Neural cell (in vitro differentiated cells): ENCODE results near the gene ARNT2. TPM values are rescaled to one million over a fixed set of nuclear protein-coding genes. Genes with fewer than 3 reads are reported as not detected.

ENCODE experiments used
- H2AFZ ChIP-seq: fragments of 200-600, 300-800 bp; sonication (generic), shearing (Covaris generic); 2 replicates; pipeline ENCODE4 v1.6.0; 2014; ENCODE audit warnings: low read depth, mild to moderate bottlenecking, antibody characterized with exemption, low read length, moderate library complexity
- H3F3A ChIP-seq: fragments of 200-600 bp; shearing (Covaris generic); 2 replicates; pipeline ENCODE4 v1.6.1; 2016; ENCODE audit warnings: mild to moderate bottlenecking, moderate library complexity, mixed read lengths, antibody characterized with exemption, low read length; ENCODE audit not compliant: insufficient read depth, poor library complexity, severe bottlenecking
- H3K27ac ChIP-seq: fragments of 200-600, 300-800 bp; sonication (generic), shearing (Covaris generic); 2 replicates; pipeline ENCODE4 v1.5.1; 2014; ENCODE audit warnings: mild to moderate bottlenecking, low read length, moderate library complexity
- H3K27me3 ChIP-seq: fragments of 300-800, 200-600 bp; sonication (generic), shearing (Covaris generic); 2 replicates; pipeline ENCODE4 v1.6.0; 2014; ENCODE audit warnings: mild to moderate bottlenecking, low read depth, low read length, moderate library complexity; ENCODE audit not compliant: insufficient read depth
- H3K36me3 ChIP-seq: fragments of 300-800, 200-600 bp; sonication (generic), shearing (Covaris generic); 2 replicates; pipeline ENCODE4 v1.5.1; 2014; ENCODE audit warnings: mild to moderate bottlenecking, antibody characterized with exemption, low read length, moderate library complexity; ENCODE audit not compliant: insufficient read depth
- H3K4me2 ChIP-seq: fragments of 300-800, 200-600 bp; sonication (generic), shearing (Covaris generic); 2 replicates; pipeline ENCODE4 v1.6.0; 2014; ENCODE audit warnings: mild to moderate bottlenecking, low read length
- H3K4me3 ChIP-seq: fragments of 300-800, 200-600 bp; sonication (generic), shearing (Covaris generic); 2 replicates; pipeline ENCODE4 v1.5.1; 2014; ENCODE audit warnings: mild to moderate bottlenecking, low read length, moderate library complexity
- H3K79me2 ChIP-seq: fragments of 200-600 bp; shearing (Covaris generic); replicated peaks from 2 replicates; pipeline ENCODE4 v1.6.0; 2014; ENCODE audit warnings: mild to moderate bottlenecking, low read length, moderate library complexity; ENCODE audit not compliant: insufficient read depth
- H3K9ac ChIP-seq: fragments of 300-800, 200-600 bp; sonication (generic), shearing (Covaris generic); 2 replicates; pipeline ENCODE4 v1.6.1; 2016; ENCODE audit warnings: mild to moderate bottlenecking, low read length, mixed read lengths
- H3K9me2 ChIP-seq: fragments of 200-600 bp; shearing (Covaris generic); 2 replicates; pipeline ENCODE4 v1.6.1; 2016; ENCODE audit warnings: mild to moderate bottlenecking, low read length, mixed read lengths; ENCODE audit not compliant: insufficient read depth
- H3K9me3 ChIP-seq: fragments of 200-600, 300-800 bp; sonication (generic), shearing (Covaris generic); 2 replicates; pipeline ENCODE4 v1.6.1; 2016; ENCODE audit warnings: mild to moderate bottlenecking, mixed run types, low read length, moderate library complexity, mixed read lengths
- H4K20me1 ChIP-seq: fragments of 200-600 bp; shearing (Covaris generic); 2 replicates; pipeline ENCODE4 v1.6.1; 2016; ENCODE audit warnings: mild to moderate bottlenecking, mixed run types; ENCODE audit not compliant: insufficient read depth
- EP300 ChIP-seq: fragments of 450-650 bp; conservative IDR thresholded peaks from 2 replicates; pipeline ENCODE4 v1.6.1; 2014; ENCODE audit warnings: antibody characterized with exemption, mild to moderate bottlenecking, moderate library complexity; ENCODE audit not compliant: poor library complexity, severe bottlenecking
- EZH2 ChIP-seq: fragments of 200-600, 300-800 bp; shearing (Covaris generic), sonication (generic); IDR thresholded peaks from 2 replicates; pipeline ENCODE4 v1.6.1; 2014; ENCODE audit warnings: antibody characterized with exemption, low read length, borderline replicate concordance, mild to moderate bottlenecking; ENCODE audit not compliant: insufficient read depth, poor library complexity, severe bottlenecking
- MXI1 ChIP-seq: fragments of 450-650 bp; conservative IDR thresholded peaks from 2 replicates; pipeline ENCODE4 v1.6.1; 2014; ENCODE audit warnings: antibody characterized with exemption, mild to moderate bottlenecking; ENCODE audit not compliant: poor library complexity, severe bottlenecking
- POLR2AphosphoS5 ChIP-seq: IDR thresholded peaks from 2 replicates; pipeline ENCODE4 v1.6.1; 2012
- RAD21 ChIP-seq: fragments of 450-650 bp; conservative IDR thresholded peaks from 2 replicates; pipeline ENCODE4 v1.6.1; 2014; ENCODE audit warnings: antibody characterized with exemption, mild to moderate bottlenecking, moderate library complexity
- REST ChIP-seq: IDR thresholded peaks from 2 replicates; pipeline ENCODE4 v1.6.1; 2012; ENCODE audit warnings: borderline replicate concordance
- SMC3 ChIP-seq: fragments of 450-650 bp; conservative IDR thresholded peaks from 2 replicates; pipeline ENCODE4 v1.6.1; 2014; ENCODE audit warnings: antibody characterized with exemption, mild to moderate bottlenecking, moderate library complexity; ENCODE audit not compliant: poor library complexity
- TAF1 ChIP-seq: IDR thresholded peaks from 2 replicates; pipeline ENCODE4 v1.6.1; 2012; ENCODE audit warnings: low read depth
- polyA plus RNA-seq: library from polyadenylated mRNA; depleted of rRNA; stranded (reverse); fragments of >200 nt; gene quantifications from 2 replicates; pipeline ENCODE4 v1.2.3, GENCODE V29; 2014
- TF ChIP-seq, protein P1 (sequence below): fragments of 450-650 bp; IDR thresholded peaks from 2 replicates; pipeline ENCODE4 v1.5.1; 2014; ENCODE audit warnings: antibody characterized with exemption, mild to moderate bottlenecking, moderate library complexity; ENCODE audit not compliant: poor library complexity, severe bottlenecking

ARNT2 gene
- polyA plus RNA-seq, 1 donor from 2014 or later, result 41.2 TPM

GRCh38 chr15:80374441-80374840 lies 29.7 kb upstream of the ARNT2 start:
- no peak overlapping the region for H3K27ac ChIP-seq
- no peak overlapping the region for H2AFZ ChIP-seq
- H3F3A ChIP-seq, result no peaks in the 10 kb centered on the region
- H3K9me3 ChIP-seq, result no peaks in the 10 kb centered on the region
- H3K27me3 ChIP-seq, result no peaks in the 10 kb centered on the region
- no peak overlapping the region for H3K9ac ChIP-seq
- H3K4me2 ChIP-seq, result no peak overlapping the region
- TF ChIP-seq SMC3 (no peak), POLR2AphosphoS5 (no peak), EP300 (no peak), MXI1 (no peak), TAF1 (no peak), RAD21 (no peak), REST (no peak), EZH2 (no peak)
- TF ChIP-seq, protein P1, sequence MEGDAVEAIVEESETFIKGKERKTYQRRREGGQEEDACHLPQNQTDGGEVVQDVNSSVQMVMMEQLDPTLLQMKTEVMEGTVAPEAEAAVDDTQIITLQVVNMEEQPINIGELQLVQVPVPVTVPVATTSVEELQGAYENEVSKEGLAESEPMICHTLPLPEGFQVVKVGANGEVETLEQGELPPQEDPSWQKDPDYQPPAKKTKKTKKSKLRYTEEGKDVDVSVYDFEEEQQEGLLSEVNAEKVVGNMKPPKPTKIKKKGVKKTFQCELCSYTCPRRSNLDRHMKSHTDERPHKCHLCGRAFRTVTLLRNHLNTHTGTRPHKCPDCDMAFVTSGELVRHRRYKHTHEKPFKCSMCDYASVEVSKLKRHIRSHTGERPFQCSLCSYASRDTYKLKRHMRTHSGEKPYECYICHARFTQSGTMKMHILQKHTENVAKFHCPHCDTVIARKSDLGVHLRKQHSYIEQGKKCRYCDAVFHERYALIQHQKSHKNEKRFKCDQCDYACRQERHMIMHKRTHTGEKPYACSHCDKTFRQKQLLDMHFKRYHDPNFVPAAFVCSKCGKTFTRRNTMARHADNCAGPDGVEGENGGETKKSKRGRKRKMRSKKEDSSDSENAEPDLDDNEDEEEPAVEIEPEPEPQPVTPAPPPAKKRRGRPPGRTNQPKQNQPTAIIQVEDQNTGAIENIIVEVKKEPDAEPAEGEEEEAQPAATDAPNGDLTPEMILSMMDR, result no peak
- no peaks in the 10 kb centered on the region for H3K79me2 ChIP-seq
- no peak overlapping the region for H3K4me3 ChIP-seq
- H3K9me2 ChIP-seq, result no peaks in the 10 kb centered on the region
- H4K20me1 ChIP-seq, result no peaks in the 10 kb centered on the region
- H3K36me3 ChIP-seq, result no peaks in the 10 kb centered on the region

- Histone ChIP-seq H3K9me3 (no peaks in the 10 kb centered on the region), H2AFZ (no peak overlapping the region), H3K9ac (no peak overlapping the region), H3K4me2 (no peak overlapping the region), H3K4me3 (no peak overlapping the region), H3K27me3 (no peaks in the 10 kb centered on the region), H3K79me2 (no peaks in the 10 kb centered on the region), H3K27ac (no peak overlapping the region), H4K20me1 (no peaks in the 10 kb centered on the region), H3K9me2 (no peaks in the 10 kb centered on the region), H3F3A (no peaks in the 10 kb centered on the region), H3K36me3 (no peaks in the 10 kb centered on the region)
- no peak for TF ChIP-seq MXI1
These were observed 28.0 kb upstream of the ARNT2 start for GRCh38 chr15:80375968-80376891.
